IMR-90 (cell line): Measurements from ENCODE around the gene SSX2IP.

Source experiments
- CTCF ChIP-seq: conservative IDR thresholded peaks from 2 replicates; pipeline ENCODE4 v1.5.1; 2012; ENCODE audit warnings: mild to moderate bottlenecking, low read depth, low read length, improper control_type of control experiment
- ELK1 ChIP-seq: fragments of 150-350 bp; IDR thresholded peaks from 2 replicates; pipeline ENCODE4 v1.6.1; 2016; ENCODE audit warnings: low read depth, mild to moderate bottlenecking, low read length, moderate library complexity, borderline replicate concordance
- POLR2A ChIP-seq: IDR thresholded peaks from 2 replicates; pipeline ENCODE4 v1.6.1; 2012; ENCODE audit warnings: mild to moderate bottlenecking, low read depth, low read length
- RCOR1 ChIP-seq: IDR thresholded peaks from 2 replicates; pipeline ENCODE4 v1.6.1; 2012; ENCODE audit warnings: mild to moderate bottlenecking, low read length, improper control_type of control experiment; ENCODE audit not compliant: insufficient replicate concordance
- SMC3 ChIP-seq: fragments of 150-350 bp; IDR thresholded peaks from 2 replicates; pipeline ENCODE4 v1.6.1; 2016; ENCODE audit warnings: low read depth, mild to moderate bottlenecking, antibody characterized with exemption, low read length, moderate library complexity
- USF2 ChIP-seq: fragments of 150-350 bp; IDR thresholded peaks from 2 replicates; pipeline ENCODE4 v1.6.1; 2017; ENCODE audit warnings: mild to moderate bottlenecking, antibody characterized with exemption, low read length, low read depth

GRCh38 chr1:84643183-84643582 is 47.1 kb downstream of the SSX2IP start:
- TF ChIP-seq CTCF (no peak), RCOR1 (no peak), ELK1 (no peak), USF2 (no peak), SMC3 (no peak), POLR2A (no peak)
